Parathyroid adenoma (tissue), 2 donors: ENCODE data around the gene FES.

Experiments
- H2AFZ ChIP-seq: fragments of 300-600 bp; sonication (generic); one replicate; pipeline ENCODE4 v1.7.0; 2017; ENCODE audit warnings: antibody characterized with exemption, mild to moderate bottlenecking
- H3K27ac ChIP-seq: fragments of 300-600 bp; sonication (generic); one replicate; pipeline ENCODE4 v1.7.0; 2017
- H3K27me3 ChIP-seq: fragments of 300-600 bp; sonication (generic); one replicate; pipeline ENCODE4 v1.7.0; 2017; ENCODE audit warnings: low read length; ENCODE audit not compliant: control insufficient read depth, insufficient read depth
- H3K36me3 ChIP-seq: fragments of 300-600 bp; sonication (generic); one replicate; pipeline ENCODE4 v1.7.0; 2017; ENCODE audit warnings: low read length; ENCODE audit not compliant: control insufficient read depth, insufficient read depth
- H3K4me1 ChIP-seq: fragments of 300-600 bp; sonication (generic); one replicate; pipeline ENCODE4 v1.7.0; 2017; ENCODE audit warnings: control low read depth
- H3K4me2 ChIP-seq: fragments of 300-600 bp; sonication (generic); one replicate; pipeline ENCODE4 v1.7.0; 2017; ENCODE audit warnings: low read length
- H3K4me3 ChIP-seq: fragments of 300-600 bp; sonication (generic); one replicate; pipeline ENCODE4 v1.7.0; 2017; ENCODE audit warnings: low read depth, low read length
- H3K79me2 ChIP-seq: fragments of 300-600 bp; sonication (generic); one replicate; pipeline ENCODE4 v1.7.0; 2017; ENCODE audit warnings: control low read depth
- H3K9ac ChIP-seq: fragments of 300-600 bp; sonication (generic); one replicate; pipeline ENCODE4 v1.7.0; 2017; ENCODE audit warnings: mild to moderate bottlenecking
- H3K9me3 ChIP-seq: fragments of 300-600 bp; sonication (generic); one replicate; pipeline ENCODE4 v1.7.0; 2017; ENCODE audit warnings: low read length; ENCODE audit not compliant: control insufficient read depth
- CTCF ChIP-seq: fragments of 300-600 bp; sonication (generic); IDR thresholded peaks from one replicate; pipeline ENCODE4 v1.7.0; 2017; ENCODE audit warnings: antibody characterized with exemption, mild to moderate bottlenecking
- donor health status: primary hyperparathyroidism.

FES gene

DNA sequence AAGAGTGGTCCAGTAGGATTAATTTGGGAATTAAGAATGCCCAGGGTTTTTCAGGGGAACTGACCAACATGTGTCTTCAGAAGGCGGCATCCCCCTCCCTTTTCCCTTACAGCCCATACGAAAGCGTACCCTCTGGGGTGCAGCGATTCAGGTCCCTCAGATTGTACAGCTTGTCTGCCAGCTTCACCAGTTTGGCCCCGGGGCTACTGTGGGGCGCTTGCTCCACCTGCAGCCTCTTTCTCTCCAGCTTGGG is 47.2 kb downstream of the FES start:
- H3K36me3 ChIP-seq = no peaks in the 10 kb centered on the region
- H3K79me2 ChIP-seq = no peaks in the 10 kb centered on the region
- H3K4me2 ChIP-seq = peak overlapping the region; percentile 95
- peak overlapping the region; percentile 78 for H3K4me3 ChIP-seq
- H3K9ac ChIP-seq = no peak overlapping the region
- no peaks in the 10 kb centered on the region for H3K27me3 ChIP-seq
- peaks cover 6% of the 10 kb centered on the region for H3K4me1 ChIP-seq
- H2AFZ ChIP-seq = peak overlapping the region; percentile 83
- no peaks in the 10 kb centered on the region for H3K9me3 ChIP-seq
- TF ChIP-seq CTCF = no peak
- H3K27ac ChIP-seq = peak overlapping the region; percentile 83

DNA sequence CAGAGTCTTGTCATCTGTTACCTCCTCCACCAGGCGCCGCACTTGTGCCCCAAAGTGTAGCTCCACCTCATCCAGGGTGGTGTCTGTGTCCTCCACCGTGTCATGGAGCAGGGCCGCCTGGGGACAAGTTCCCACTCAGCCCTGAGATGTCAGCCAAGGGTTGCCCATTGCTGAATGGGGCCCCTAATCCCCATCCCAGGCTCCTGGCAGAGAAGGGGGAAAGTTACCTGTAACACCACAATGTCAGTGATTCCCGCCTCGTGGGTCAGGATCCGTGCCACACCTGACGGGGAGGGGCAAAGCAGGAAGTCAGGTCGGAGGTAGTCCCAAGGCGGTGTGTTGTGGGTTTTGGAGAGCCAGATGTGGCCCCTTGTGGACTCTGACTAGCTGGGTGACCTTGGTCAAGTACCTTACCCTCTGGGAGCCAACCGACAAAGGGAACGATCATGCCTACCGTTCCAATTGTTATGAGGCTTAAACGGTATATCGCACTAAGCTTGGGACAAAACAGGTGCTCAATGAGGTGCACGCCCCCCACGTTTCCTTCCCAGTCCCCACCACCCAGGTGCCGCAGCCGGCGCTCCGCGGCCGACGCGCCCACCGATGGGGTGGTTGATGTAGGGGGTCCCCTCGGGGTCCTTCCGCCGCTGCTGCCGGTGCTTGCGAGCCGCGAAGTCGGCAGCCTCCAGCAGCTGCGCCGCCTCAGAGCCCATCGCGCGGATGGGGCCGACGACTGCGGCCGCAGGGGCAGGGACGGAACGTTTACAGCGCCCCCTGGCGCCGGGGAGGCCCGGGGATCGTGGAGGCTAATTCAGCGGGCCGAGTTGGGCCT is 47.7 kb downstream of the FES start, which contains the start of gene HDDC3:
TSS of gene HDDC3 (minus strand) at position 722 of the 832 bp plus-strand sequence. CDS start at position 713, 9 bp downstream.
- peak; percentile 84 for TF ChIP-seq CTCF
- Histone ChIP-seq H3K4me3 (peak within 1 kb of the TSS; percentile 78), H3K27me3 (no peaks in the 10 kb centered on the region), H3K27ac (peak within 1 kb of the TSS; percentile 83), H3K4me2 (peak within 1 kb of the TSS; percentile 95), H3K4me1 (peaks cover 6% of the 10 kb centered on the region), H2AFZ (peak within 1 kb of the TSS; percentile 83), H3K9me3 (no peaks in the 10 kb centered on the region), H3K9ac (no peak within 1 kb of the TSS), H3K79me2 (no peaks in the 10 kb centered on the region), H3K36me3 (no peaks in the 10 kb centered on the region)

- Histone ChIP-seq H3K4me3 (no peak overlapping the region), H3K9ac (no peak overlapping the region), H3K9me3 (no peaks in the 10 kb centered on the region), H2AFZ (peak overlapping the region; percentile 83), H3K36me3 (no peaks in the 10 kb centered on the region), H3K4me1 (peaks cover 6% of the 10 kb centered on the region), H3K27me3 (no peaks in the 10 kb centered on the region), H3K79me2 (no peaks in the 10 kb centered on the region), H3K4me2 (peak overlapping the region; percentile 95), H3K27ac (peak overlapping the region; percentile 83)
- TF ChIP-seq CTCF = no peak
Measured at GRCh38 chr15:90932660-90932991, 48.3 kb downstream of the FES start.

DNA sequence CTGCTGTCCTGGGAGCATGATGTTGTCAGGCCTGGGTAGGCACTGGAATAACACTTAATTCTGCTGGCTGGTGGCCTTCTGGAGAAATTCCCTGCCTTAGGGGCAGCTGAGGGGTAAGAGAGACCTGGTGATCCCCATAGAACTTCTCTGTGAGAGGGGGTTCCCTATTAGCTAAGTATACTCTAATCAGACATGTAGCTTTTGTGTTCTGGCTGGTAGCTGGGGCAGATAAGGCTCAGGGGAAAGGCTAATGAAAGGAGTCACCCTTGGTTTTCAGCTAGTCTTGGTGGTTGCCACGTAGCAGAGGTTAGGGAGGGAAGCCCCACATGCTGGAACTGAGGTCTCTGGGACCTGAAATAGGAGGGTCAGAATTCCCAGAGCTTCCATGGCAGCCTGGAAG is 49.0 kb downstream of the FES start:
- Histone ChIP-seq H3K36me3 (no peaks in the 10 kb centered on the region), H3K9ac (no peak overlapping the region), H3K9me3 (no peaks in the 10 kb centered on the region), H3K4me3 (no peak overlapping the region), H2AFZ (no peak overlapping the region), H3K4me1 (peaks cover 6% of the 10 kb centered on the region), H3K4me2 (no peak overlapping the region), H3K27ac (no peak overlapping the region), H3K27me3 (no peaks in the 10 kb centered on the region), H3K79me2 (no peaks in the 10 kb centered on the region)
- no peak for TF ChIP-seq CTCF
